Ovary (tissue), 9 donors: Measurements from ENCODE around the gene TRPC6. TPM values are rescaled to one million over a fixed set of nuclear protein-coding genes. Genes with fewer than 3 reads are reported as not detected.

Experiments
- DNase-seq, 5 donors: peaks; one replicate each; pipeline ENCODE4 v3.0.0-alpha.2; 2019 to 2020
- H3K27ac ChIP-seq, 2 donors: fragments of 200-600 bp; one replicate each; pipeline versions ENCODE4 v1.5.1 to v1.8.0; 2019 to 2022
- H3K27me3 ChIP-seq: fragments of 200-600 bp; one replicate; pipeline ENCODE4 v1.8.0; 2022
- H3K36me3 ChIP-seq: fragments of 200-600 bp; sonication (generic); one replicate; pipeline ENCODE4 v1.5.1; 2019
- H3K4me1 ChIP-seq: one replicate; pipeline ENCODE4 v1.8.1; 2013; ENCODE audit warnings: mild to moderate bottlenecking, moderate library complexity; ENCODE audit not compliant: insufficient read depth
- H3K4me3 ChIP-seq: fragments of 200-600 bp; sonication (generic); one replicate; pipeline ENCODE4 v1.5.1; 2017
- H3K9me3 ChIP-seq, 2 donors: fragments of 200-600 bp in 1 of 2; sonication (generic) in 1 of 2; one replicate each; pipeline versions ENCODE4 v1.5.1 to v1.8.1; 2013 to 2019; ENCODE audit warnings: mild to moderate bottlenecking in 1 of 2, moderate library complexity in 1 of 2
- EP300 ChIP-seq: sonication (generic); formaldehyde crosslinking; IDR thresholded peaks from one replicate; pipeline ENCODE4 v1.6.1; 2017; ENCODE audit warnings: antibody characterized with exemption
- POLR2A ChIP-seq: fragments of 450-650 bp; IDR thresholded peaks from one replicate; pipeline ENCODE4 v1.6.1; 2017; ENCODE audit warnings: antibody characterized with exemption, mild to moderate bottlenecking, moderate library complexity
- WGBS, 3 donors: extraction: QIAGEN DNeasy Blood & Tissue Kit in 1 of 3; methylation state at CpG; one replicate each; pipeline versions ENCODE4 v1.1.5 to v1.1.7; 2013 to 2017; 5-methylcytosine and 5-hydroxymethylcytosine counted together
- intact Hi-C, 4 donors: fragments of 100-400 bp; cut with DNase I; formaldehyde crosslinking; loops; one replicate each; pipeline versions ENCODE4 v1.11.0 to v1.15.1; 2022 to 2023
- polyA plus RNA-seq, 2 donors: library from polyadenylated mRNA; stranded (reverse); fragments of 200-250 nt in 1 of 2; fragments of 350-450 nt in 1 of 2; fragmentation: Illumina TruSeq in 1 of 2; extraction: RNeasy Lipid Tissue Mini Kit (QIAGEN cat#74804) in 1 of 2; gene quantifications; one replicate each; pipeline ENCODE4 v1.2.3, GENCODE V29; 2013 to 2014
- total RNA-seq, 7 donors: library from RNA; depleted of rRNA in 2 of 7; stranded (reverse); fragments of >200 nt in 2 of 7; fragmentation: NEBNext Ultra II Directional in 3 of 7; extraction: Animal tissue kit (Norgen Biotek cat#: 25700) in 3 of 7; gene quantifications; one replicate each; pipeline versions ENCODE4 v1.1.0 to v1.2.4, GENCODE V29; 2016 to 2023
- TF ChIP-seq, protein P1 (sequence below), 3 donors: fragments of 450-650 bp in 2 of 3; fragments of 200-600 bp in 1 of 3; IDR thresholded peaks; one replicate each; pipeline versions ENCODE4 v1.5.1 to v1.8.0; 2016 to 2022; ENCODE audit warnings: antibody characterized with exemption in 3 of 3, mild to moderate bottlenecking in 1 of 3
- donor health status: DM: no; HTN: no; CAD: no; lungs with moderate emphysema.
- donor health status: DM: no; HTN: no; CAD: no.
- donor health status: Bipolar disorder and iron deficiency.
- donor health status: DM: yes; HTN: yes; CAD: no.
- donor health status: DM: no; HTN: no; CAD: no.
- donor health status: DM: yes; HTN: yes; CAD: no.

The TRPC6 gene
- total and polyA plus RNA-seq, 9 donors: 0.71 to 10.3 (median 2.4) TPM

DNA sequence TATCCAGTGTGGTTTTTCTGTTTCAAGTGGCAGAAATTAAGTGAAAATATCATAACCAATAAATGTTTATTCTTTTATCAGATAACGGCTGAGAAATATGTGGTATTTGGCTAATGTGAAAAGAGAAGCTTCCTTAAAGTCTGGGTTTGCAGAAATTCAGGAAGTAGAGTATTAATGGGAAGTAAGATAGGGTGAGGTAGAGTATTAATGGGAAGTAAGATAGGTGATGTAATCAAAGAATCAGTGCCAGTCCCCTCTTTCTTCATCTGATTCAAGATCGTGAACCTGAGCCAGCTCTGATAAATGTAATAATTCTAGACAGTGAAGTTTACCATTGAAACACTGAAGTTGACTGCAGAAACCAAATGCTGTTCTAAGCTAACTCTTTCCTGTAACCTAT lies 30.9 kb downstream of the TRPC6 start:
- no peaks in the 10 kb centered on the region for H3K27me3 ChIP-seq
- 44 to 55% (median 45%) methylated on average over 2 of the region's 2 CpGs for WGBS, 3 donors
- no peak overlapping the region for H3K4me3 ChIP-seq
- H3K9me3 ChIP-seq: no peaks in the 10 kb centered on the region
- intact Hi-C loops: no loop called here
- no peak for DNase-seq
- no peak overlapping the region for H3K27ac ChIP-seq
- no peaks in the 10 kb centered on the region for H3K36me3 ChIP-seq
- TF ChIP-seq, protein P1, sequence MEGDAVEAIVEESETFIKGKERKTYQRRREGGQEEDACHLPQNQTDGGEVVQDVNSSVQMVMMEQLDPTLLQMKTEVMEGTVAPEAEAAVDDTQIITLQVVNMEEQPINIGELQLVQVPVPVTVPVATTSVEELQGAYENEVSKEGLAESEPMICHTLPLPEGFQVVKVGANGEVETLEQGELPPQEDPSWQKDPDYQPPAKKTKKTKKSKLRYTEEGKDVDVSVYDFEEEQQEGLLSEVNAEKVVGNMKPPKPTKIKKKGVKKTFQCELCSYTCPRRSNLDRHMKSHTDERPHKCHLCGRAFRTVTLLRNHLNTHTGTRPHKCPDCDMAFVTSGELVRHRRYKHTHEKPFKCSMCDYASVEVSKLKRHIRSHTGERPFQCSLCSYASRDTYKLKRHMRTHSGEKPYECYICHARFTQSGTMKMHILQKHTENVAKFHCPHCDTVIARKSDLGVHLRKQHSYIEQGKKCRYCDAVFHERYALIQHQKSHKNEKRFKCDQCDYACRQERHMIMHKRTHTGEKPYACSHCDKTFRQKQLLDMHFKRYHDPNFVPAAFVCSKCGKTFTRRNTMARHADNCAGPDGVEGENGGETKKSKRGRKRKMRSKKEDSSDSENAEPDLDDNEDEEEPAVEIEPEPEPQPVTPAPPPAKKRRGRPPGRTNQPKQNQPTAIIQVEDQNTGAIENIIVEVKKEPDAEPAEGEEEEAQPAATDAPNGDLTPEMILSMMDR (IDR thresholded peaks at IDR 0.05): no peak
- no peak for TF ChIP-seq POLR2A
- TF ChIP-seq EP300: no peak
- H3K4me1 ChIP-seq: peaks cover 7% of the 10 kb centered on the region

DNA sequence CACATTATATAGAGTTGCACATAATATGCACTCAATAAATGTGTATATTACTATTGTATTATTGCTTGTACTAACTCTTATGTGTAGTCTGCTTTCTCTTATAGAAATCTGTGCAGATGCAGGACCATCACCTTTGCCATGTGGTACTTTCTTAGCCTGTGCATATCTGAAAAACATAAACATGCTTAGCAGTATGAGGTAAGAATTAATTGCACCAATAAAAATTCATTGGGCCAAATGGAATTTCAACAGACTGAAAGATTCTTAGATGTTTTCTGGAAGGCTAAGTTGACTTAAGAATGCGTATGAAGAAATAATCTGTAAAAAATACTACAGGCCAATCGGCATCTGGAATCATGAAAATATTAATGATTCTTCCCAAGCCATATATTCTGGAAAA lies 55.3 kb downstream of the TRPC6 start:
- WGBS, 3 donors: 93 to 95% (median 94%) methylated on average over 2 of the region's 2 CpGs
- TF ChIP-seq, protein P1 (IDR thresholded peaks at IDR 0.05): no peak
- TF ChIP-seq POLR2A (no peak), EP300 (no peak)
- Histone ChIP-seq H3K4me3 (no peak overlapping the region), H3K36me3 (no peaks in the 10 kb centered on the region), H3K27ac (no peak overlapping the region), H3K4me1 (no peaks in the 10 kb centered on the region), H3K27me3 (no peaks in the 10 kb centered on the region), H3K9me3 (no peaks in the 10 kb centered on the region)
- no peak for DNase-seq
- intact Hi-C loops: no loop called here

DNA sequence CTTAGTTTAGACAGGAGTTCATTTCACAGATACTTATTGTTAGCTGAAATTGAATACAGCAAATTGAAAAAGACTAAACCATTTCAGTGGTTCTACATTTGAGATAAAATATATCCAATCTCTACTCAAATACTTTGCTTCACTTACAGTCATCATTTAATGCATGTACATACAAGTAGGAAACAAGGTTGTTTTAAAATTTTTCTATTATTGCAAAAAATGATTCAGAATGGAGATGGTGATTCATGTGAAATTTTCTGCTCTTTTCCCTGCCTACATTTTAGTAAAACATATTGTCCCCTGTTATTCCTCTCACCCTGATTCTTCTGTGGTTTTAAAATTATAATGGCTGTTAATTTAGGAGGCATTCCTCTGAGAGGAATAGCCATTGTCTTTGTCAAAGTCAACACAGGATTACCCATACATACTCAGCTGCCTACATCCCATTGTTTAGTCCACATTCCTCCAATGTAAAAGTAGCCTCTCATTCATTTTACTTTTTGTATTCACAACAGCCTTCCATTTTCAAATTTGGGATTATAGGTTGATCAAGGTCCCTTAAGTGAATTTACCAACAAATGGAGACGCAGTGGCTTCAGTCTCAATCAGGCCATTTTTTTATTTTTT lies 60.1 kb downstream of the TRPC6 start:
- Histone ChIP-seq H3K4me3 (no peak overlapping the region), H3K9me3 (no peaks in the 10 kb centered on the region), H3K27me3 (no peaks in the 10 kb centered on the region), H3K4me1 (no peaks in the 10 kb centered on the region), H3K27ac (no peak overlapping the region), H3K36me3 (no peaks in the 10 kb centered on the region)
- intact Hi-C loops: no loop called here
- 0 to 97% (median 93%) methylated on average over 1 of the region's 1 CpG for WGBS, 3 donors
- no peak for DNase-seq
- TF ChIP-seq, protein P1 (IDR thresholded peaks at IDR 0.05): no peak
- TF ChIP-seq EP300: no peak
- no peak for TF ChIP-seq POLR2A

DNA sequence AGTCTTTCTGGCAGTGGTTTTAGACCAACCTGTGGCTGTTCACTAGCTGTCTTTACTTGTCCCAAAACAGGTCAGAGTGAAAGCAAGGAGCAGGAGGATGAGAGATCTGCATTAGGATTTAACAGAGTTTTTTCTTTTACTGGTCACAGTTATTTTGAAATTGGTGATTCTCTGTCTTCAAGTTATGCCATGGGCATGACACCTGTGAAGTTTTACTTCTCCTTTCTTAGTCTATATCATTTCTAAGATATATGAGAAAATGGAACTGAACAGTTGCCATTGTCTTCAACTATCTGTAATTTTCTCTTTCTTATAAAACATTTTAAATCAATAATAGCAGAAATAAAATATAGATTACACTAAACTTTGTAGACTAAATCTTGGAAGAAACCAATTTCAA lies 60.6 kb downstream of the TRPC6 start:
- no peak overlapping the region for H3K4me3 ChIP-seq
- DNase-seq: no peak
- no peaks in the 10 kb centered on the region for H3K4me1 ChIP-seq
- no peaks in the 10 kb centered on the region for H3K27me3 ChIP-seq
- no peaks in the 10 kb centered on the region for H3K36me3 ChIP-seq
- H3K9me3 ChIP-seq: no peaks in the 10 kb centered on the region
- no peak overlapping the region for H3K27ac ChIP-seq
- TF ChIP-seq, protein P1 (IDR thresholded peaks at IDR 0.05): no peak
- no peak for TF ChIP-seq EP300
- no peak for TF ChIP-seq POLR2A
- intact Hi-C loops: no loop called here
